ENCODE results near the gene SPRY1.

SPRY1 gene

GRCh38 chr4:123396307-123397143 lies at the start of gene SPRY1:
Gene SPRY1 (plus strand): TSS chr4:123396795. CDS start chr4:123401592, 4,797 bp downstream.
- TF ChIP-seq CTCF (IDR thresholded peaks at IDR 0.05; ENCODE audit: insufficient read depth, low read length, missing control alignments) = no peak
- ChIA-PET CTCF (interaction anchor here (1.1 to 3.5 kb wide), 8 partner anchors 10 to 707 kb away, joined by 3 to 26 read pairs (median 4); no protein-coding TSS in a partner anchor), POLR2A (no interaction called here)
- DNase-seq (ENCODE audit: low read depth, low spot score) = no peak
- peak within 1 kb of the TSS; percentile 67 for H3K4me3 ChIP-seq (ENCODE audit: low read depth, low read length)

- POLR2A ChIA-PET = no interaction called here
These were observed 49.6 kb upstream of the SPRY1 start for GRCh38 chr4:123346951-123347350.

GRCh38 chr4:123348946-123349345 lies 47.6 kb upstream of the SPRY1 start:
- ChIA-PET CTCF (interaction anchor here (0.9 to 1.1 kb wide), 2 partner anchors 8 to 42 kb away, joined by 3 to 4 read pairs; no protein-coding TSS in a partner anchor), POLR2A (no interaction called here)
- H3K4me3 ChIP-seq (ENCODE audit: low read depth, low read length) = no peak overlapping the region
- DNase-seq (ENCODE audit: low read depth, low spot score) = no peak
- no peak for TF ChIP-seq CTCF (IDR thresholded peaks at IDR 0.05; ENCODE audit: insufficient read depth, low read length, missing control alignments)

More at GRCh38 chr4:123346951-123347350, 49.6 kb upstream of the SPRY1 start:
- H3K4me3 ChIP-seq (ENCODE audit: low read depth, low read length) = no peak overlapping the region
- TF ChIP-seq CTCF (IDR thresholded peaks at IDR 0.05; ENCODE audit: insufficient read depth, low read length, missing control alignments) = no peak
- CTCF ChIA-PET = no interaction called here
- DNase-seq (ENCODE audit: low read depth, low spot score) = no peak

- ChIA-PET CTCF (interaction anchor here (0.9 to 1.1 kb wide), 2 partner anchors 9 to 41 kb away, joined by 3 to 4 read pairs; no protein-coding TSS in a partner anchor), POLR2A (no interaction called here)
- no peak for TF ChIP-seq CTCF (IDR thresholded peaks at IDR 0.05; ENCODE audit: insufficient read depth, low read length, missing control alignments)
- DNase-seq (ENCODE audit: low read depth, low spot score) = no peak
- no peak overlapping the region for H3K4me3 ChIP-seq (ENCODE audit: low read depth, low read length)
These were observed 47.0 kb upstream of the SPRY1 start for GRCh38 chr4:123349421-123350190.

GRCh38 chr4:123350191-123350544 lies 46.4 kb upstream of the SPRY1 start:
- DNase-seq (ENCODE audit: low read depth, low spot score) = no peak
- ChIA-PET POLR2A (no interaction called here), CTCF (interaction anchor here (0.9 to 1.1 kb wide), 2 partner anchors 9 to 41 kb away, joined by 3 to 4 read pairs; no protein-coding TSS in a partner anchor)
- TF ChIP-seq CTCF (IDR thresholded peaks at IDR 0.05; ENCODE audit: insufficient read depth, low read length, missing control alignments) = no peak
- no peak overlapping the region for H3K4me3 ChIP-seq (ENCODE audit: low read depth, low read length)

- ChIA-PET CTCF (no interaction called here), POLR2A (no interaction called here)
- DNase-seq (ENCODE audit: low read depth, low spot score) = no peak
- no peak for TF ChIP-seq CTCF (IDR thresholded peaks at IDR 0.05; ENCODE audit: insufficient read depth, low read length, missing control alignments)
- H3K4me3 ChIP-seq (ENCODE audit: low read depth, low read length) = no peak overlapping the region
These were observed 45.9 kb upstream of the SPRY1 start for GRCh38 chr4:123350726-123351125.
